Measurements from ENCODE around the gene BAHCC1.

DNA sequence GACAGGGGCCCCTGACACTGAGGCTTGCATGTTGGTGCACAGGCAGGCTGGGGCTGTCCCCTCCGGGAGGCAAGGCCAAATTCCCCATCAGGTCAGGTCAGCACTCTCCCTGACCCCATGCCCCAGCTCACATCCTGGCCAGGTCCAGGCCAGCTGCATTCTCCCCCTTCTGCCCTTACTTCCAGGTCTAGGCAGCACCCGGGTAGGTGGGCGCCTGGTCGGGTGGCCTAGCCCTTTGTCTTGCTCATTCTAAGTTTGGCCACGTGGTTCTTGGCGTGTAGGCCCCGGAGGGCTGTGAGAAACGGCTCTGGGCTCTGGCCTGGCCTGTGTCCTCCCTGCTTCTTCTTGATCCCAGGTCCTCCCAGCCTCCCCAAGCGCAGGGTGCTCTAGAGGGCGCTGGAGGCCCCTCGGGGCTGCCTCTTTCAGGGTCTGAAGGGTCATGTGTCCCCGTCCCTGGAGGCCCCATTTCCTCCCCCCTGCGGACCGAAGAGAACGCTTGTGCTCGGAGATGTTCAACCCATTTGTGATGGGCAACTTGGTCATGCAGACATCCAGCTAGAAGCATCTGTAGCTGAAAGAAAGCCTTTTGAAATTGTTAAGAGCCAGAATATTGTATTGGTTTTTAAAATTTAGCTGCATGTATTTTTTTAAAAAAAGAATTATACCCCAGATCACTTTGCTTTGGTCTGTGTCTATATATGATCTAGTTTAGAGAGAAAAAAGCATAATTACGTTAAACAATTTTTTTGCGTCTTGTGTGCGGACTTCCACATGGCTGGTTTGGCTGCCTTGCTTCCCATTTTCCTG, 6.7 kb downstream of the BAHCC1 start:
- TF ChIP-seq, protein P1, sequence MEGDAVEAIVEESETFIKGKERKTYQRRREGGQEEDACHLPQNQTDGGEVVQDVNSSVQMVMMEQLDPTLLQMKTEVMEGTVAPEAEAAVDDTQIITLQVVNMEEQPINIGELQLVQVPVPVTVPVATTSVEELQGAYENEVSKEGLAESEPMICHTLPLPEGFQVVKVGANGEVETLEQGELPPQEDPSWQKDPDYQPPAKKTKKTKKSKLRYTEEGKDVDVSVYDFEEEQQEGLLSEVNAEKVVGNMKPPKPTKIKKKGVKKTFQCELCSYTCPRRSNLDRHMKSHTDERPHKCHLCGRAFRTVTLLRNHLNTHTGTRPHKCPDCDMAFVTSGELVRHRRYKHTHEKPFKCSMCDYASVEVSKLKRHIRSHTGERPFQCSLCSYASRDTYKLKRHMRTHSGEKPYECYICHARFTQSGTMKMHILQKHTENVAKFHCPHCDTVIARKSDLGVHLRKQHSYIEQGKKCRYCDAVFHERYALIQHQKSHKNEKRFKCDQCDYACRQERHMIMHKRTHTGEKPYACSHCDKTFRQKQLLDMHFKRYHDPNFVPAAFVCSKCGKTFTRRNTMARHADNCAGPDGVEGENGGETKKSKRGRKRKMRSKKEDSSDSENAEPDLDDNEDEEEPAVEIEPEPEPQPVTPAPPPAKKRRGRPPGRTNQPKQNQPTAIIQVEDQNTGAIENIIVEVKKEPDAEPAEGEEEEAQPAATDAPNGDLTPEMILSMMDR (IDR thresholded peaks at IDR 0.05) = no peak
- TF ChIP-seq POLR2AphosphoS5 (IDR thresholded peaks at IDR 0.05) (no peak), POLR2A (IDR thresholded peaks at IDR 0.05) (no peak)

Measured in prostate gland (tissue), 2 donors.